CD4-positive, alpha-beta T cell treated with Interleukin-17A for 1 hour (primary cell): ENCODE results near the gene CTNNBL1.

Experiments
- DNase-seq: peaks from one replicate; pipeline ENCODE4 v3.0.0-alpha.2; 2020

CTNNBL1 gene

DNA sequence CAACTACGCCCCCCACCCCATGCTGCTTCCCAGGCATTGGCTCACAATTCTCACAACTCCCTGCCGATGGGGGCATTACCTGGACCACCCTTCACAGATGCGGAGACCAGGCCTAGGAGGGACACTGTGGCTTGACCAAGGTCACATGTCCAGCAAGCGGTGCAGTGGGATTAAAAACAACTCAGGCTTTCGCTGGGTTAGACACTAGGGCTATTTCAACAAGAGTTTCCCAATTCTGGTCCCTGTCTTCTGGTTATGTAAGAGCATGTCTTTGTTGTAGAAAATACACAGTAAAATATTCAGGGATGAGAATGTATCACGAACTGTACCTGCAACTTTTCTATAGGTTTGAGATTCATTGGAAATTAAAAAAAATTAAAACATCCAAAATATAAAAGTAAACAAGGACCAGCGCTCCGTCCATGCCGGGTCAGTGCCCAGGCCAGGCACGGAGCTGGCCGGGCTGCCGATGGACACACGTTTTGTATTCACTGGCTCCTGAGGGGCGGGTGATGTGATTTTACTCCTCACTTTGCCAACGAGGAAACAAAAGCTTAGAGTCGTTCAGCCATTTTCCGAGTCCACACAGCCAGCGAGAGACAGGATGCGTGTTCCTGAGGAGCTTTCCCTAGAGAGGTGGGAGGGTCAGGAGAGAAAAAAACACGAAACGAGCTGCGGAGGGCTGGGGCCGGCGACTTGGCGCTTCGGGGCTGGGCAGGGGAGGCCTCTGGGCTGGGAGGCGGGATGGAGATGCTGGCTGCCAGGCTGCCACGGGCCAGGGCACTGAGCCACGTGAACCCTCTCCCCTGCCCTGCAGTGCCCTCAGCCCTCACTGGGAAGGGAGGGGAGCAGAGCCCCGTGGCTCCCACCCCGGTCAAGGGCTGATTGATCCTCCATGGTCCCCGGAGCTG lies 192.0 kb downstream of the CTNNBL1 start:
- no peak for DNase-seq

DNA sequence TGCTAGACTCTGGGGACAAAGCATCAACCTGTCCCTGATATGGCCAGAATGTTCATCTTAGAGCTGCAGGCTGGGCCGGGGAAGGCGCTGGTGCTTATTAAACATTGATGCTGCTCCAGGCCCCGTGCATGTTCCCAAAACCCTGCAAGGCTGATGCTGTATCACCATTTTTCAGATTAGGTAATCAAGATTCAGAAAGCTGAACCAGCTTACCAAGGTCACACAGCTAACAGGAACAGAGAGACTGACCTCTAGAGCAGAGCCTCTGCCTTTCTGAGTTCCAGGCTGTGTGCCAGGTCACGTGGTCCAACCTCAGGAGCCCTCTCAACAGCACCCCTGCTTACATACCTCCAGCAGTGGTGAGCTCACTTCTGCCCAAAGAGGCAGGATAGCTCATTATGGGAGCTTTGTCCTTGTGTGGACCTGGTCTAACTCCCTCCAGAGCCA lies 193.0 kb downstream of the CTNNBL1 start:
- DNase-seq = no peak

- DNase-seq = no peak
Measured at GRCh38 chr20:37888641-37889040, 194.8 kb downstream of the CTNNBL1 start.

GRCh38 chr20:37890108-37890507 lies 196.3 kb downstream of the CTNNBL1 start:
- no peak for DNase-seq

- DNase-seq = no peak
Measured at GRCh38 chr20:37890643-37891042, 196.8 kb downstream of the CTNNBL1 start.

DNA sequence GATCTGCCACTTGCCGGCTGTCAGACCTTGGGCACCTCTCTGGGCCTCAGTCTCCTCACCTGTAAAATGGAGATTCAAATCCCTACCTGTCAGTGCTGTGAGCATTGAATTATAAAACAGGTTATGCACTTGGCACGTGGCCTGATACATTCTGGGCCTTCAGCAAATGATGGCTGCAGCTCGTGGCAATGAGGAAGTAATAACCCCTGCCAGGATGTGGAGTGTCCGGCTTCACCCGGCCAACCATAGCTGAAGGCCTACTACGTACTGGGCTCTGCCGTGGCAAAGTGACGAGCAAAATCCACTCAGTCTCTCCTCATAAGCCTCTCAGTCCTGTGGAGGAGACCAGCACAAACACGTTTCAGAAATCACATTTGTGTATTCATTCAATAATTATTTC lies 198.2 kb downstream of the CTNNBL1 start:
- DNase-seq = no peak

- no peak for DNase-seq
Measured at GRCh38 chr20:37893566-37894241, 199.9 kb downstream of the CTNNBL1 start.

- DNase-seq = no peak
Measured at GRCh38 chr20:37894454-37894853, 200.6 kb downstream of the CTNNBL1 start.

GRCh38 chr20:37895166-37895565 lies 201.3 kb downstream of the CTNNBL1 start:
- no peak for DNase-seq

DNA sequence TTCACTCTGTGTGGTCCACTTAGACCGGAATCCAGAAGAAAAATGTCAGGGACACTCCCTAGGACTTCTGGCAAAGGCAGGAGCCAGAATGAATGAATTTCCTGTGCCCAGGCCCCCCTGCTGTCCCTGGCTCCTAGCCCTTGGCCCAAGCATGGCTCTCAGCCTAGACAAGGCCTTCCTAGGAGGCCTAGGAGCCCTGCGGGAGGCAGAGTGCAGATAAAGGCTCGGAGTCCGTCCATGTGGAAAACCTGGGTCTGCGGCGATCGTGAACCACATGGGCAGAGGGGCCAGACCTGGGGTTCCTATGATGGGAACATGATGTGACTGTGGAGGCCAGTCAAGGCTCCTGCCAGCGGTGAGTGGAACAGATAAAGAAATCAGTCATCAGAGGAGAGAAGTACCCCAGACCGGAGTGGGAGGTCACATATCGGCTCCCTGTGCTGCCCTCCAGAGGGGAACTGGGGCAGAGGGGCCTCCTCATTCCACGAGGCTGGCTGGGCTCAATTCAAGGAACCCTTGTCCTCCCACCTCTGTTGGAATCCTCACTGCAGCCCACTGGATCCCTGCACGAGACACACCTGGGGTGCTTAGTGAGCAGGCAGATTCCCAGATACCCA lies 203.2 kb downstream of the CTNNBL1 start:
- no peak for DNase-seq

GRCh38 chr20:37898233-37899104 lies 204.6 kb downstream of the CTNNBL1 start:
- no peak for DNase-seq

- DNase-seq = no peak
Measured at GRCh38 chr20:37899105-37900045, 205.5 kb downstream of the CTNNBL1 start.

- DNase-seq = no peak
Measured at GRCh38 chr20:37901240-37901639, 207.4 kb downstream of the CTNNBL1 start.

- no peak for DNase-seq
Measured at GRCh38 chr20:37901654-37902503, 208.0 kb downstream of the CTNNBL1 start.

DNA sequence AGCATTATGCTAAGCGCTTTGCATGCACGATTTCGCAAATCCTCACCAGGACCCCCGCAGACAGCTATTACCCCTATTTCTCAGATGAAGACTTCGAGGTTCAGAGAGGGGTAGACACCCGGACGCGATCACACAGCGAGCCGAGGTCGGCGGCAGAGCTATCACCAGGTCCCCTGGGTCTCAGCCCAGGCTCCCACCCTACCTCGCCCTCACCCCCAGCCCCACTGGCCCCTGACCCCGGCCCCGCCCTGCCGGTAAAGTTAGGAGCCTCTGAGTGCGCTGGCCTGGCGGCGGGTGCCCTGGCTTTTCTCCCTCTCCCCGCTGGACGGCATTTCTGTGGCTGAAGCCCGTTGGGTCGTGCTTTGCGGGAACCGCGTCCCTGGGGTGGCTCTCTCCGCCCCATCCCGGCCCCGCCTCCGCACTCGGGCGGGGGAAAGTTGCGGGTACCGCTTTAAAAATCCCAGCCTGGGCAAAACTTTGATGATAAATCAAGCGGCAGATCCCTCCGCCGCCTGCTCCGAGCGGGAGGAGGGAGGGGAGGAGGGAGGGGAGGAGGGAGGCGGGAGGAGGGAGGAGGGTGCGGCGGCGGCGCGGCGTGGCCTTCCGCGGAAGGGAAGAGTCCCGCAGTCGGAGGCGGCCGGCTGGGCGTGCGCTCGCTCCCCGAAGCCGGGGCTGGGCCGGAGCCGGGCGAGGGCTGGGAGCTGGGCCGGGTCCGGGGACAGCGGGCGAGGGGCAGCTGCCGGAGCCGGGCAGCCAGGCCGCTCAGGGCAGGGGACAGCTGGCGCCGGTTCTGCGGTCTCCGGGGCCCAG lies 208.9 kb downstream of the CTNNBL1 start, which contains the start of gene VSTM2L:
Gene VSTM2L, plus strand, starts transcription at position 624 of the 810 bp plus-strand sequence. CDS start 224 bp downstream, outside the sequence.
- no peak for DNase-seq

DNA sequence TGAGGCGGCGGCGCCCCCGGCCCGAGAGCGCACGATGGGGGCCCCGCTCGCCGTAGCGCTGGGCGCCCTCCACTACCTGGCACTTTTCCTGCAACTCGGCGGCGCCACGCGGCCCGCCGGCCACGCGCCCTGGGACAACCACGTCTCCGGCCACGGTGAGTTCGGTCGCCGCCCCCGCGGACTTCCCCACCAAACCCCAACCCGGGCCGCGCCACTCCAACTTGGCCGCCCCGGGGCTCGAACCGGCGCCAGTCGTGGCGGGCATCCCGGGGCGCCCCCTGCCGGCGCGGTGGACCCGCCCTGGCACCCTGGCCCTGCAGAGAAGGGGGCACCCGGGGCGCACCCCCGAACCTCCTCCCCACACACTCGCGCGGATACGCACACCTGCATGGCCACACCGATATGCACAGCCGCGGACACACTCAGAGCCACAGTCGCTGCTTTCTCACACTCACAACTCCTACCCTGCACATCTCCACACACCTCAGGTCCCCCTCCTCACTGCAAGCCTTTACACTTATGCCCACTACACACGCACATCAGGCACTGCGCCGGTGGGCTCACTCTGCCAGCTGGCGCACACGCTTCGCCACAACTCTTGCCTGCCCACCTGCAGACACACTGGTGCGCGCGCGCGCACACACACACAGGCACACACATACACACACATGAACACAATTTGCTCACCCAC lies 209.6 kb downstream of the CTNNBL1 start:
- DNase-seq = no peak

GRCh38 chr20:37904008-37904642 lies 210.3 kb downstream of the CTNNBL1 start:
- no peak for DNase-seq

- DNase-seq = no peak
Measured at GRCh38 chr20:37904845-37905373, 211.1 kb downstream of the CTNNBL1 start.
